ENCODE results near the gene CSF2.

GRCh38 chr5:132075719-132076077 lies 2.1 kb downstream of the CSF2 start:
- TF ChIP-seq CTCF (IDR thresholded peaks at IDR 0.05; ENCODE audit: low read depth, low read length, poor library complexity, severe bottlenecking) (no peak), EZH2phosphoT487 (IDR thresholded peaks at IDR 0.05; ENCODE audit: borderline replicate concordance, low read length) (no peak)

All from DOHH2 (cell line).